Gastroesophageal sphincter (tissue), 4 donors: Measurements from ENCODE around the gene ACSL5. TPM values are rescaled to one million over a fixed set of nuclear protein-coding genes. Genes with fewer than 3 reads are reported as not detected.

Experiments used
- ATAC-seq: fragments of 150-250 bp; one replicate; pipeline ENCODE4 v1.9.1; 2016; ENCODE audit warnings: mild to moderate bottlenecking, moderate library complexity
- H3K27ac ChIP-seq, 4 donors: fragments of 200-600 bp; sonication (generic) in 3 of 4; 1 replicate in 3 of 4; 2 replicates in 1 of 4; pipeline ENCODE4 v1.5.1; 2016 to 2019
- H3K27me3 ChIP-seq: fragments of 200-600 bp; sonication (generic); one replicate; pipeline ENCODE4 v1.5.1; 2019
- H3K36me3 ChIP-seq, 2 donors: fragments of 200-600 bp; sonication (generic); one replicate each; pipeline ENCODE4 v1.5.1; 2019; ENCODE audit warnings: control low read depth in 1 of 2
- H3K4me1 ChIP-seq, 3 donors: fragments of 200-600 bp; sonication (generic); 1 replicate in 2 of 3; 2 replicates in 1 of 3; pipeline ENCODE4 v1.5.1; 2016 to 2019; ENCODE audit warnings: control low read depth in 2 of 3
- H3K4me3 ChIP-seq, 2 donors: fragments of 200-600 bp; sonication (generic); one replicate each; pipeline ENCODE4 v1.5.1; 2019; ENCODE audit warnings: mild to moderate bottlenecking in 1 of 2, moderate library complexity in 1 of 2
- H3K9me3 ChIP-seq, 3 donors: fragments of 200-600 bp; sonication (generic); one replicate each; pipeline ENCODE4 v1.5.1; 2017 to 2019; ENCODE audit warnings: control low read depth in 2 of 3
- CTCF ChIP-seq, 4 experiments: fragments of 200-600 bp in 2 of 4; fragments of 450-650 bp in 2 of 4; sonication (generic) in 1 of 4; IDR thresholded peaks; one replicate each; pipeline ENCODE4 v1.5.1; 2017 to 2019; ENCODE audit warnings: antibody characterized with exemption in 4 of 4, mild to moderate bottlenecking in 2 of 4, moderate library complexity in 2 of 4
- EP300 ChIP-seq: sonication (generic); formaldehyde crosslinking; IDR thresholded peaks from one replicate; pipeline ENCODE4 v1.6.1; 2017; ENCODE audit warnings: antibody characterized with exemption, mild to moderate bottlenecking
- POLR2A ChIP-seq, 2 donors: fragments of 450-650 bp; IDR thresholded peaks; one replicate each; pipeline ENCODE4 v1.6.1; 2017; ENCODE audit warnings: antibody characterized with exemption in 2 of 2, mild to moderate bottlenecking in 2 of 2, moderate library complexity in 1 of 2
- POLR2AphosphoS5 ChIP-seq: sonication (generic); formaldehyde crosslinking; IDR thresholded peaks from one replicate; pipeline ENCODE4 v1.6.1; 2017; ENCODE audit warnings: antibody characterized with exemption
- WGBS, 2 donors: methylation state at CpG; one replicate each; pipeline ENCODE4 v1.1.5; 2018; ENCODE audit warnings: low coverage in 1 of 2; 5-methylcytosine and 5-hydroxymethylcytosine counted together
- total RNA-seq, 4 donors: library from RNA; depleted of rRNA; stranded (reverse); fragments of >200 nt; gene quantifications; one replicate each; pipeline ENCODE4 v1.1.0, GENCODE V29; 2016

The ACSL5 gene
- total RNA-seq, 4 donors from 2014 or later, result 2.0 to 14.6 (median 9.8) TPM

DNA sequence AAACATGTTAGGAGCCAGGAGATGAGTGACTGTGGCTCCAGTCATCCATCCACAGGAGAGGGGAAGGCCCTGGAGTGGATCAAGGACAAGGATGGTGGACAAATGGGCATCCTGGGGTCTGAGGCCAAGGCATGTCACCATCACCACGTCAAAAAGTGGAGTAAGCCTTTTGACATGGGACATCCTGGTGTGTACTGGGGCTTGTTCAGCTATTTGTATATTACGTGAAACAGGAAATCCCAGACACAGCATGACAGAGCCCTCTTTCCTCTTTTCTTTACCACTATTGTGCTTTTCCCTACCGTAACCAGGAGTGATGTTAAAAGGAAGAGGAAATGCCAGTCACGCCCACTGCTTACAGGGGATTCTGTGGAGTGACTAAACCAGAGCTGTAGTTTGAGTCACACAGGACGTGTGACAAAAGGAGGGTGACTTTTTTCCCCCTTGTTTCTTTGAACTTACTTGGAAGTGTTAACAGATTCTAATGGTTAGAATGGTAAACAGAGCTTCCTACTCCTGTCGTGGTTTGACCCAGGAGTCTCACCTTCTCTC is 15.4 kb downstream of the ACSL5 start:
- no peaks in the 10 kb centered on the region for H3K9me3 ChIP-seq
- H3K36me3 ChIP-seq, result no peaks in the 10 kb centered on the region
- 22 to 27% methylated on average over 4 to 6 of the region's 6 CpGs for WGBS, 2 donors
- ATAC-seq, result peak; percentile 81
- H3K27me3 ChIP-seq, result peaks cover 7% of the 10 kb centered on the region
- no peaks in the 10 kb centered on the region for H3K4me1 ChIP-seq
- no peak overlapping the region for H3K4me3 ChIP-seq
- TF ChIP-seq POLR2AphosphoS5 (peak; percentile 34), EP300 (no peak), POLR2A (IDR thresholded peaks at IDR 0.05) (no peak)
- peak overlapping the region in 3 of 4 donors; percentile 29 to 47 (median 36) for H3K27ac ChIP-seq

GRCh38 chr10:112390125-112390703 is 16.3 kb downstream of the ACSL5 start:
- Histone ChIP-seq H3K4me3 (no peak overlapping the region), H3K27ac (no peak overlapping the region), H3K36me3 (no peaks in the 10 kb centered on the region), H3K4me1 (no peaks in the 10 kb centered on the region), H3K27me3 (peaks cover 5% of the 10 kb centered on the region), H3K9me3 (no peaks in the 10 kb centered on the region)
- WGBS, 2 donors, result 83 to 100% methylated on average over 3 of the region's 3 CpGs
- TF ChIP-seq EP300, result no peak
- TF ChIP-seq POLR2AphosphoS5, result no peak
- no peak for TF ChIP-seq POLR2A (IDR thresholded peaks at IDR 0.05)
- no peak for TF ChIP-seq CTCF (IDR thresholded peaks at IDR 0.05)
- ATAC-seq, result no peak

DNA sequence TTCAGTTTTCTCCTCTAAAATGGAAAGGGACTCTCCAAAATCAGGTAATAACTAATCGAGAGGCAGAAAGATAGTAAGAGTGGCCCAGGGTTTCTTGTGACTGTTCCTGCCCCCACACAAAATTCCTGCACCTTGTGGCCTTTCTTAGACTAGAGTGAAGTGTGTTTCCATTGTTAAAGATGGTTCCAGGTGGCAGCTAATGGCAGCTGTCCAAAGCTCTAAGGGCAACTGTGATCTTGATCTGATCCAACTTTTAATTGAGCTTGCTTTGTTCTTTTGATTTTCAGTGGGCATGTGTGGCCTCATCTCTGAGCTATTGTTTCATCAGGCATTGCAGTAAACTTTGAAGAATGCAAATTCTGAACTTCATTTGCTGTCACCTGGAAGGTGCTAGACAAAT is 19.4 kb downstream of the ACSL5 start:
- Histone ChIP-seq H3K9me3 (no peaks in the 10 kb centered on the region), H3K4me3 (no peak overlapping the region), H3K36me3 (no peaks in the 10 kb centered on the region), H3K27ac (no peak overlapping the region), H3K27me3 (peaks cover 5% of the 10 kb centered on the region), H3K4me1 (no peaks in the 10 kb centered on the region)
- TF ChIP-seq CTCF (IDR thresholded peaks at IDR 0.05) (no peak), EP300 (no peak), POLR2AphosphoS5 (no peak), POLR2A (IDR thresholded peaks at IDR 0.05) (no peak)
- WGBS, 2 donors, result 40 to 100% methylated on average over 1 of the region's 1 CpG
- ATAC-seq, result no peak

DNA sequence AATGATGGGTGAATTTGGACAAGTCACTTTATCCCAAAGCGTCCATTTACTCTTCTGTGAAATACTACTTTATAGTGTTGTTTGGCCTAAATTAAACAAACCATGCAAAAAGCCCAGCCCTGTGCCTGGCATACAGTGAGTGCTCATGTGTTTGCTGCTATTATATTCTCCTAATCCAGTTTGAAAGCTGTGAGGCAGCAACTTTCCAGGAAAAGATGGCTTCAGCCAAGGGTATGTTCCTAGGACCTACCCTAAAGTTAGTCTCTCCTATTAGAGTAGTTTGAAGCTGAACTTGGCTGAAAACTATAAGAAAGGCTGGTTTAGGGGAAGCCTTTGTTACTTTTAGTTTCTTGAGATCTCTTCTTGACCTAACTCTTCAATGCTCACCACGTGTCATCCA is 19.9 kb downstream of the ACSL5 start:
- Histone ChIP-seq H3K9me3 (no peaks in the 10 kb centered on the region), H3K4me1 (no peaks in the 10 kb centered on the region), H3K27ac (no peak overlapping the region), H3K36me3 (no peaks in the 10 kb centered on the region), H3K4me3 (no peak overlapping the region), H3K27me3 (peaks cover 5% of the 10 kb centered on the region)
- no peak for TF ChIP-seq EP300
- TF ChIP-seq CTCF (IDR thresholded peaks at IDR 0.05), result no peak
- TF ChIP-seq POLR2A (IDR thresholded peaks at IDR 0.05), result no peak
- no peak for TF ChIP-seq POLR2AphosphoS5
- 69 to 81% methylated on average over 2 of the region's 2 CpGs for WGBS, 2 donors
- ATAC-seq, result no peak

DNA sequence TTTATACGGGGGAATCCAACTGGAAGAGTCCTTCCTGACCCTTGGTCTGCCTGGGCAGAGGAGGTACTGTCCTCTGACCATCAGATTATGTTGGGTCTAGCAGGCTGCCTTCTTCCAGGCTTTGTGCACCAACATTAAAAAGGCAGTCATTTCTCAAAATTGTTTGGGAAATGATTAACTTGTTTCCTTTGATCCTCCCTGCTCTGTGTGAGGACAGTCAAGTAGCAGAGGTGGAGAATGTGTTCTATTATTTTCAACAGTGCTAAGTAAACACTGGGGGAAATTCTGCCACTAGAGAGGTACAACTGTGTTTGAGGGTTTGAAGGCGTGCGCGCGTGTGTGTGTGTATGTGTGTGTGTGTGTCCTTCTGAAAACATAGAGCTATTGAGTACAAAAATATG is 20.6 kb downstream of the ACSL5 start:
- Histone ChIP-seq H3K27ac (no peak overlapping the region), H3K36me3 (peaks cover 0 to 1% of the 10 kb centered on the region in 2 donors), H3K4me3 (no peak overlapping the region), H3K4me1 (no peaks in the 10 kb centered on the region), H3K27me3 (no peaks in the 10 kb centered on the region), H3K9me3 (no peaks in the 10 kb centered on the region)
- TF ChIP-seq POLR2A (IDR thresholded peaks at IDR 0.05) (no peak), CTCF (IDR thresholded peaks at IDR 0.05) (no peak), POLR2AphosphoS5 (no peak), EP300 (no peak)
- ATAC-seq, result no peak
- 70 to 92% methylated on average over 3 to 4 of the region's 5 CpGs for WGBS, 2 donors
